ENCODE data around the gene KLHL10.

The KLHL10 gene

GRCh38 chr17:41863074-41863848, 25.6 kb downstream of the KLHL10 start:
- TF ChIP-seq EZH2 (IDR thresholded peaks at IDR 0.05) (no peak), FOXP2 (optimal IDR thresholded peaks at IDR 0.05; ENCODE audit: control extremely low read depth, extremely low read length, insufficient read depth) (no peak), POLR2AphosphoS5 (IDR thresholded peaks at IDR 0.05; ENCODE audit: borderline replicate concordance, low read depth, low read length) (no peak)
- Histone ChIP-seq H3K27ac (no peak overlapping the region), H3K9ac (ENCODE audit: insufficient read length) (peak overlapping the region; percentile 77), H3K9me3 (ENCODE audit: low read depth, low read length) (no peaks in the 10 kb centered on the region), H3K36me3 (ENCODE audit: insufficient read depth, low read length) (peaks cover 15% of the 10 kb centered on the region), H3K4me3 (peak overlapping the region; percentile 82)
- DNase-seq (ENCODE audit: low read depth, low spot score), result no peak

DNA sequence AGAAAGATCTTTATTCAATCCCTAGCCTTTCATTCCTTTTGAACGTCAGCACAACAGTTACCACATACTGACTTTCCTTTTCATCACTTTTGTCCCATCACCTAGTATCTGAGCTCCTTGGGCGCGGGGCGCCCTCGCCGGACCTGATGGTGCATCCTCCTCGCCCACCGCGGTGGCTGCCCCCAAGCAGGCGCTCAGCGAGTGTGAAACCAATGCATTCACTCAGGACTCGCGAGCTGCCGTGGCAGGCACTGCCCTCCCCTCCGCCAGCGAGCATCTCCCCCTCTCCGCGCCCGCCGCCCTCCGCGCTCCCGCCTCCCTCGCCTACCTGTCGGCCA, 26.8 kb downstream of the KLHL10 start:
- Histone ChIP-seq H3K4me3 (peak overlapping the region; percentile 82), H3K9ac (ENCODE audit: insufficient read length) (peak overlapping the region; percentile 77), H3K36me3 (ENCODE audit: insufficient read depth, low read length) (peaks cover 25% of the 10 kb centered on the region), H3K9me3 (ENCODE audit: low read depth, low read length) (no peaks in the 10 kb centered on the region), H3K27ac (no peak overlapping the region)
- DNase-seq (ENCODE audit: low read depth, low spot score), result no peak
- no peak for TF ChIP-seq EZH2 (IDR thresholded peaks at IDR 0.05)

- Histone ChIP-seq H3K36me3 (ENCODE audit: insufficient read depth, low read length) (peaks cover 31% of the 10 kb centered on the region), H3K27ac (0 out of 2 replicates have a peak within 1 kb of the TSS, but pooled peaks have one; percentile 60), H3K9me3 (ENCODE audit: low read depth, low read length) (no peaks in the 10 kb centered on the region), H3K9ac (ENCODE audit: insufficient read length) (peak within 1 kb of the TSS; percentile 77), H3K4me3 (peak within 1 kb of the TSS; percentile 82)
- peak; percentile 30 for DNase-seq (ENCODE audit: low read depth, low spot score)
- TF ChIP-seq EZH2 (IDR thresholded peaks at IDR 0.05), result no peak
- no peak for TF ChIP-seq FOXP2 (optimal IDR thresholded peaks at IDR 0.05; ENCODE audit: control extremely low read depth, extremely low read length, insufficient read depth)
- peak; percentile 87 for TF ChIP-seq POLR2AphosphoS5 (IDR thresholded peaks at IDR 0.05; ENCODE audit: borderline replicate concordance, low read depth, low read length)
Observed at GRCh38 chr17:41864836-41865595, 27.4 kb downstream of the KLHL10 start, which contains the start of gene KLHL11. Gene KLHL11, minus strand, starts transcription at chr17:41865423. Its CDS starts 53 bp downstream, at chr17:41865370.

GRCh38 chr17:41865596-41865893, 27.9 kb downstream of the KLHL10 start:
- Histone ChIP-seq H3K4me3 (peak overlapping the region; percentile 82), H3K9ac (ENCODE audit: insufficient read length) (peak overlapping the region; percentile 23), H3K9me3 (ENCODE audit: low read depth, low read length) (no peaks in the 10 kb centered on the region), H3K27ac (0 out of 2 replicates have a peak overlapping the region, but pooled peaks have one; percentile 60), H3K36me3 (ENCODE audit: insufficient read depth, low read length) (peaks cover 36% of the 10 kb centered on the region)
- peak; percentile 16 for DNase-seq (ENCODE audit: low read depth, low spot score)
- TF ChIP-seq FOXP2 (optimal IDR thresholded peaks at IDR 0.05; ENCODE audit: control extremely low read depth, extremely low read length, insufficient read depth) (no peak), POLR2AphosphoS5 (IDR thresholded peaks at IDR 0.05; ENCODE audit: borderline replicate concordance, low read depth, low read length) (peak; percentile 79; the same call in 1 of the 2 replicates)

DNA sequence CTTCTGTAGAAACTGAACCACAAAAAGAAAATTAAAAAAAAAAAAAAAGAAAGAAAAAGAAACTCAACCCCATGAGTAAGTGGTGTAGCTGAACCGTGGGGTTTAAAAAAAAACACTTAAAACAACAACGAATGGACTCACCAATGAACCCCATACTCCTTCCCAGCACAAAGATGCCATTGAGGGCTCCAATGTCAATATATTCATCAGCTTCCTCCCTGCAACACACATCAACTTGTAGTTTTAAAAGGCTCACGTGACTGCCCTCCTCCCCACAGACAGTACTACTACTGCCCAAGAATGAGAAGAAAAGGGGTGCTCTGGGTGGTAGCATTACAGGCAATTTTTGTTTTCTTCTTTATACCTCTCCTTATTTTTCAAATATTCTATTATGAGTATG, 30.9 kb downstream of the KLHL10 start:
- TF ChIP-seq POLR2AphosphoS5 (IDR thresholded peaks at IDR 0.05; ENCODE audit: borderline replicate concordance, low read depth, low read length) (no peak), FOXP2 (optimal IDR thresholded peaks at IDR 0.05; ENCODE audit: control extremely low read depth, extremely low read length, insufficient read depth) (no peak), EZH2 (IDR thresholded peaks at IDR 0.05) (no peak)
- H3K27ac ChIP-seq, result peak overlapping the region; percentile 77
- no peak for DNase-seq (ENCODE audit: low read depth, low spot score)
- no peaks in the 10 kb centered on the region for H3K9me3 ChIP-seq (ENCODE audit: low read depth, low read length)
- no peak overlapping the region for H3K9ac ChIP-seq (ENCODE audit: insufficient read length)
- no peak overlapping the region for H3K4me3 ChIP-seq
- H3K36me3 ChIP-seq (ENCODE audit: insufficient read depth, low read length), result peaks cover 64% of the 10 kb centered on the region

DNA sequence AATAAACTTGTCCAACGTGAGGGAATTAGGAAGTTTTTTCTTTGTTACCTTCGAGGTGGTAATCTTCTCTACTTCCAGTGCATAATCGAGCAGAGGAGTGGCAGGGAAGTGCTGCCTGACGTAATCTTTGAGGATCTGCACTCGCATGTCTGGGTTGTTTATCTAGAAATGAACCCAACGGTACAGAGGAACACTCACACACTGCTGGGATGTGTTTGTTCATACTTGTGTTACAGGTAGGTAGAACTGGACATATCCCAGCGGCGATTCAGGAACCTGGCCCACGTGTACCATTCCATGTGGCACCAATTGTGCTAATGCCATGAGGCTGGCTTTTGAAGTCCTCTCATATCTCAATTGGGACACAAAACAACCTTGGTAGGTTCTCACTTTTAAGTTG, 31.8 kb downstream of the KLHL10 start:
- H3K9me3 ChIP-seq (ENCODE audit: low read depth, low read length), result no peaks in the 10 kb centered on the region
- no peak overlapping the region for H3K4me3 ChIP-seq
- H3K36me3 ChIP-seq (ENCODE audit: insufficient read depth, low read length), result peaks cover 72% of the 10 kb centered on the region
- no peak overlapping the region for H3K9ac ChIP-seq (ENCODE audit: insufficient read length)
- TF ChIP-seq EZH2 (IDR thresholded peaks at IDR 0.05) (no peak), FOXP2 (optimal IDR thresholded peaks at IDR 0.05; ENCODE audit: control extremely low read depth, extremely low read length, insufficient read depth) (no peak), POLR2AphosphoS5 (IDR thresholded peaks at IDR 0.05; ENCODE audit: borderline replicate concordance, low read depth, low read length) (no peak)
- DNase-seq (ENCODE audit: low read depth, low spot score), result no peak
- peak overlapping the region; percentile 77 for H3K27ac ChIP-seq

DNA sequence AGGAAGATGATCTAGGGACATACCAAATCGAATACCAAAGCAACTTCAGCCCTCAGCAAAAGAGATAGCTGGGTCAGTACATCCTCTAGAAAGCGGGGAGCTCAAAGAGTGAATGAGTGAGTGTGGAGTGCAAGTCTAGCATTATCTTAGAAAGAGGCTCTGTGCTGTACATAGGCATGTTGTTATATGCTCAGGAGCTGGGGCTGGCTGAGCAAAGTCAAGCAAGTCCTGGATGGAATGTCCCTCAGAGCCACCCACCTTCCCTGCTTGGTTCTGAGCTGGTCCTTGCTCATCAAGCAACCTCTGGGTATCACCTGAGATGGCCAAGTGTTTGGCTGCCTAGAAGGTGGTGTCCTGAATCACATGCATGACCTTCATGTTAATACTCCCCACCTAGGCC, 32.5 kb downstream of the KLHL10 start:
- H3K9me3 ChIP-seq (ENCODE audit: low read depth, low read length), result no peaks in the 10 kb centered on the region
- no peak overlapping the region for H3K9ac ChIP-seq (ENCODE audit: insufficient read length)
- H3K36me3 ChIP-seq (ENCODE audit: insufficient read depth, low read length), result peaks cover 77% of the 10 kb centered on the region
- no peak overlapping the region for H3K4me3 ChIP-seq
- no peak overlapping the region for H3K27ac ChIP-seq
- TF ChIP-seq FOXP2 (optimal IDR thresholded peaks at IDR 0.05; ENCODE audit: control extremely low read depth, extremely low read length, insufficient read depth), result no peak
- no peak for TF ChIP-seq EZH2 (IDR thresholded peaks at IDR 0.05)
- TF ChIP-seq POLR2AphosphoS5 (IDR thresholded peaks at IDR 0.05; ENCODE audit: borderline replicate concordance, low read depth, low read length), result no peak
- no peak for DNase-seq (ENCODE audit: low read depth, low spot score)

GRCh38 chr17:41870627-41871026, 33.0 kb downstream of the KLHL10 start:
- Histone ChIP-seq H3K4me3 (no peak overlapping the region), H3K9ac (ENCODE audit: insufficient read length) (no peak overlapping the region), H3K36me3 (ENCODE audit: insufficient read depth, low read length) (peaks cover 77% of the 10 kb centered on the region), H3K27ac (0 out of 2 replicates have a peak overlapping the region, but pooled peaks have one; percentile 4), H3K9me3 (ENCODE audit: low read depth, low read length) (no peaks in the 10 kb centered on the region)
- TF ChIP-seq POLR2AphosphoS5 (IDR thresholded peaks at IDR 0.05; ENCODE audit: borderline replicate concordance, low read depth, low read length), result no peak; the same call in 1 of the 2 replicates
- no peak for TF ChIP-seq FOXP2 (optimal IDR thresholded peaks at IDR 0.05; ENCODE audit: control extremely low read depth, extremely low read length, insufficient read depth)
- no peak for TF ChIP-seq EZH2 (IDR thresholded peaks at IDR 0.05)
- DNase-seq (ENCODE audit: low read depth, low spot score), result no peak
